NCI-H2107 treated with DMSO at 0.1 percent for 48 hours (cell line): ENCODE data around the gene LIMK2.

Experiments used
- DNase-seq: peaks from one replicate; lab custom pipeline; 2025; ENCODE audit not compliant: unreplicated experiment; lab: John Stamatoyannopoulos, UW

The LIMK2 gene

DNA sequence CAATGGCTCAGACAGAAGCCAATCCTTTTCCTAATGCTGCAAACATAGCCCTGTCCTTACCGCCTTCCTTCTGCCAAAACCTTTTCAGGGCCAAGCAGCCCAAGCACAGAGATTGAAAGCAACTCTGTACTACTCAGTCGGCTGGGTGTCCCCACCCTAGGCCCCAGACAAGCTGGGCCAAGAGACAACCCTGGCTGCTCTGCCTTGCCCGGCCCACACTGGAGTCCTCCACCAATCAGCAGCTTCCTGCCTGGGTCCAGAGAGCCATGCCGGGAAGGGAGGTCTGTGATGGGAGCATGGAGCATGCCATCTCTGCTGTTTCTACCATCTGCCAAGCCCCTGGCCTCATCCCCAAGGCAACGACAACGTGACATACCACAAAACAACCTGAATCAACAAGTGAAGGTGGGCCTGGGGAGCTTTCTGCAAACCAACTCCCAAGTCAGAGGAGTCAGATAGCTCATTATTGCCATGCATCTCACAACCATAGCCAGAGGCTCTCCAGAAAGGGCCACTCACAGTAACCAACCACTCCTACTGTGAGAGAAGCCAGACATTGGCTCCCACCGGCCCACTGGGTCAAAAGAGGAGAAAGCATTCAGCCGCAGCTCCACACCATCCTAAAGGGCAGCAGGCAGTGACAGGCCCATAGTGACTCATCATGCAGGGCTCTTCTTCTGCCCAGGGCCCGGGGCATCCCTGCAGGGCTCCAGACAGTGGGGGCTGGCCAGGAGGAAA, 115.9 kb downstream of the LIMK2 start:
- DNase-seq: no peak

DNA sequence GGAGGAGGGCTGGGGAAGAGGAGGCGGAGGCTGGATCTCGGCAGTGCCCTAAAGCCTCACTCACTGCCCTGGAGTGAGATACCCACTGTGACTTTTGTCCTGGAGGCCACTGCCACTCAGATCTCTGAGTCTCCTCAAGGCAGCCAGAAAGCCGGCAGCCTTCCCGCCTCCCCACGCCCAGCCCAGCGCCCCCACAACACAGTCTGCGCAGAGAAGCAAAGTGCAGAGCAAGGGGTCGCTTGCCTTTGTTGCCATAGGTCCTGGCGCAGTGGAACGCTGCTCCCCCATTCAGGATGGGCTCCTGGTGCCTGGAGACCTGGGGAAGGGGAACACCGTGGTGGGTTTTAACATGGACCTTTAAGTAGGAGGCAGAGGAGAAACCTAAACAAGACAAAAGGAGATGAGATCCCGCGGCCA, 116.5 kb downstream of the LIMK2 start:
- no peak for DNase-seq

GRCh38 chr22:31329029-31329428, 116.9 kb downstream of the LIMK2 start:
- DNase-seq: no peak
